ENCODE measurements around the gene PRKG1. TPM values are rescaled to one million over a fixed set of nuclear protein-coding genes. Genes with fewer than 3 reads are reported as not detected.

The PRKG1 gene
- total RNA-seq, 5 donors from 2014 or later (not counting 1 experiment from before 2014, with no cell fraction given) = 0.03 to 0.26 (median 0.19) TPM; not detected in 1

DNA sequence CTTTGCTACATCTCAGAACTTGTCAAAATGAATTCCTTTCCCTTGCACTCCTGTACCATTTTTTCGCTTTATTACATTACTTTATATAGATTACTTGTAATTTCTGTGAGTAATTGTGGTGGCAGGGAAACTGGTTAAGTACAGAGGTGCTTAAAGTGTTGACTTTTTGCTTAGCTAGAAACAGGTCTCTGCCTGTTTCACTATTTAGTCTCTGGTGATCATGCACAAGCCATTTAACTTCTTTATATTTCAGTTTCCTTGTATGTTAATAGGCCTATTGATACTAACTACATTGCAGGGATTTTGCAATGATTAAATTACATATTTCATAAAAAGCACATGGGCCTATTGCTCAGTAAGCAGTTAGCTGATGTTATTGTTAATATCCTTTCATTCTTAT lies 233.8 kb downstream of the PRKG1 start:
- Mint-ChIP-seq H3K27me3 (no peaks in the 10 kb centered on the region), H3K4me1 (no peaks in the 10 kb centered on the region), H3K9me3 (peaks cover 0 to 3% (median 0%) of the 10 kb centered on the region in 3 donors), H3K27ac (no peak overlapping the region), H3K4me3 (no peak overlapping the region), H3K36me3 (no peaks in the 10 kb centered on the region)
- ATAC-seq (replicated peaks in 1 of 4) = no peak
- H3K27me3 ChIP-seq (replicated peaks in 1 of 2; ENCODE audit: control insufficient read depth in 2 of 2, extremely low read depth in 1 of 2, insufficient read depth in 2 of 2, low read length in 1 of 2) = no peaks in the 10 kb centered on the region
- no peak for DNase-seq
- ChIA-PET CTCF (no interaction called here), POLR2A (no interaction called here)
- H3K9me3 ChIP-seq = no peaks in the 10 kb centered on the region
- WGBS (ENCODE audit: insufficient coverage) = no CpG with 5 or more reads among the region's 1 CpG
- no peaks in the 10 kb centered on the region for H3K4me1 ChIP-seq (ENCODE audit: control insufficient read depth in 1 of 2, extremely low read depth in 1 of 2, insufficient read depth in 2 of 2, low read length in 2 of 2)
- H3K36me3 ChIP-seq (ENCODE audit: control insufficient read depth in 2 of 2, extremely low read depth in 1 of 2, insufficient read depth in 1 of 2, low read length in 1 of 2) = no peaks in the 10 kb centered on the region
- H3K4me3 ChIP-seq (ENCODE audit: control insufficient read depth in 1 of 2, extremely low read depth in 1 of 2, low read length in 1 of 2) = no peak overlapping the region
- H3K27ac ChIP-seq (ENCODE audit: low read length) = no peak overlapping the region

GRCh38 chr10:51311228-51311627 lies 236.9 kb downstream of the PRKG1 start:
- H3K27ac ChIP-seq (ENCODE audit: low read length) = no peak overlapping the region
- Mint-ChIP-seq H3K27me3 (no peaks in the 10 kb centered on the region), H3K4me3 (no peak overlapping the region), H3K9me3 (peaks cover 0 to 3% (median 0%) of the 10 kb centered on the region in 3 donors), H3K27ac (no peak overlapping the region), H3K36me3 (no peaks in the 10 kb centered on the region), H3K4me1 (no peaks in the 10 kb centered on the region)
- DNase-seq (no peak), ATAC-seq (replicated peaks in 1 of 4) (no peak)
- WGBS (ENCODE audit: insufficient coverage) = 100% methylated on average over 1 of the region's 2 CpGs
- ChIA-PET POLR2A (interaction anchor here in 1 of 2 donors (0.7 kb wide), 1 partner anchor 37 kb away, joined by 3 read pairs; no protein-coding TSS in a partner anchor), CTCF (no interaction called here)
- no peaks in the 10 kb centered on the region for H3K36me3 ChIP-seq (ENCODE audit: control insufficient read depth in 2 of 2, extremely low read depth in 1 of 2, insufficient read depth in 1 of 2, low read length in 1 of 2)
- no peaks in the 10 kb centered on the region for H3K27me3 ChIP-seq (replicated peaks in 1 of 2; ENCODE audit: control insufficient read depth in 2 of 2, extremely low read depth in 1 of 2, insufficient read depth in 2 of 2, low read length in 1 of 2)
- H3K9me3 ChIP-seq = no peaks in the 10 kb centered on the region
- no peak overlapping the region for H3K4me3 ChIP-seq (ENCODE audit: control insufficient read depth in 1 of 2, extremely low read depth in 1 of 2, low read length in 1 of 2)
- H3K4me1 ChIP-seq (ENCODE audit: control insufficient read depth in 1 of 2, extremely low read depth in 1 of 2, insufficient read depth in 2 of 2, low read length in 2 of 2) = no peaks in the 10 kb centered on the region

DNA sequence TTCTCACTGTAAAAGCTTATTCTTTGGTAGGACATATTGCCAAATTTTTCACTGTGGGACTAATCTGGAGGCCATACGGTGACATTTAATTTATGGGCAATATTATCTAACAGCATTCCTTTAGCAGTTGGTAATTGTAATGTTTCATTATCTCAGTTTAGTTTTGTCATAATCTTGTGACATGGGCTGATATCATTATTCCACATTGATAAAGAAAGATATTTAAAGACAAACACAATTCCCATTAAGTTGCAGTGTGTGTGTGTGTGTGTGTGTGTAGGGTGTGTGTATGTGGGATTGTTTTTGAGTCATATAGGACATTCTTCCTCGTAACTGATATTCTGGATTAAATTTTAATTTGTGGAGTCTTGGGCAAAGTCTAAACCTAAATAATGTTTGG lies 238.5 kb downstream of the PRKG1 start:
- no peaks in the 10 kb centered on the region for H3K27me3 ChIP-seq (replicated peaks in 1 of 2; ENCODE audit: control insufficient read depth in 2 of 2, extremely low read depth in 1 of 2, insufficient read depth in 2 of 2, low read length in 1 of 2)
- H3K27ac ChIP-seq (ENCODE audit: low read length) = no peak overlapping the region
- H3K9me3 ChIP-seq = no peaks in the 10 kb centered on the region
- H3K9me3 Mint-ChIP-seq = peaks cover 0 to 3% (median 0%) of the 10 kb centered on the region in 3 donors
- ATAC-seq (replicated peaks in 1 of 4) (no peak), DNase-seq (no peak)
- CTCF ChIA-PET = no interaction called here
- H3K27ac Mint-ChIP-seq = no peak overlapping the region
- POLR2A ChIA-PET = no interaction called here
- WGBS (ENCODE audit: insufficient coverage) = 67% methylated on average over 1 of the region's 2 CpGs
- H3K4me3 ChIP-seq (ENCODE audit: control insufficient read depth in 1 of 2, extremely low read depth in 1 of 2, low read length in 1 of 2) = no peak overlapping the region
- no peaks in the 10 kb centered on the region for H3K4me1 ChIP-seq (ENCODE audit: control insufficient read depth in 1 of 2, extremely low read depth in 1 of 2, insufficient read depth in 2 of 2, low read length in 2 of 2)
- H3K36me3 Mint-ChIP-seq = no peaks in the 10 kb centered on the region
- no peaks in the 10 kb centered on the region for H3K4me1 Mint-ChIP-seq
- H3K4me3 Mint-ChIP-seq = no peak overlapping the region
- no peaks in the 10 kb centered on the region for H3K27me3 Mint-ChIP-seq
- no peaks in the 10 kb centered on the region for H3K36me3 ChIP-seq (ENCODE audit: control insufficient read depth in 2 of 2, extremely low read depth in 1 of 2, insufficient read depth in 1 of 2, low read length in 1 of 2)

- H3K9me3 Mint-ChIP-seq = peaks cover 0 to 3% (median 0%) of the 10 kb centered on the region in 3 donors
- ChIA-PET CTCF (no interaction called here), POLR2A (no interaction called here)
- H3K27ac ChIP-seq (ENCODE audit: low read length) = no peak overlapping the region
- no peaks in the 10 kb centered on the region for H3K36me3 Mint-ChIP-seq
- H3K4me3 Mint-ChIP-seq = no peak overlapping the region
- H3K36me3 ChIP-seq (ENCODE audit: control insufficient read depth in 2 of 2, extremely low read depth in 1 of 2, insufficient read depth in 1 of 2, low read length in 1 of 2) = no peaks in the 10 kb centered on the region
- H3K27me3 Mint-ChIP-seq = no peaks in the 10 kb centered on the region
- no CpG with 5 or more reads among the region's 2 CpGs for WGBS (ENCODE audit: insufficient coverage)
- H3K4me1 Mint-ChIP-seq = no peaks in the 10 kb centered on the region
- no peak for ATAC-seq (replicated peaks in 1 of 4)
- no peak for DNase-seq
- no peaks in the 10 kb centered on the region for H3K4me1 ChIP-seq (ENCODE audit: control insufficient read depth in 1 of 2, extremely low read depth in 1 of 2, insufficient read depth in 2 of 2, low read length in 2 of 2)
- H3K9me3 ChIP-seq = no peaks in the 10 kb centered on the region
- H3K4me3 ChIP-seq (ENCODE audit: control insufficient read depth in 1 of 2, extremely low read depth in 1 of 2, low read length in 1 of 2) = no peak overlapping the region
- H3K27me3 ChIP-seq (replicated peaks in 1 of 2; ENCODE audit: control insufficient read depth in 2 of 2, extremely low read depth in 1 of 2, insufficient read depth in 2 of 2, low read length in 1 of 2) = no peaks in the 10 kb centered on the region
- no peak overlapping the region for H3K27ac Mint-ChIP-seq
Measured at GRCh38 chr10:51313251-51313650, 239.0 kb downstream of the PRKG1 start.

DNA sequence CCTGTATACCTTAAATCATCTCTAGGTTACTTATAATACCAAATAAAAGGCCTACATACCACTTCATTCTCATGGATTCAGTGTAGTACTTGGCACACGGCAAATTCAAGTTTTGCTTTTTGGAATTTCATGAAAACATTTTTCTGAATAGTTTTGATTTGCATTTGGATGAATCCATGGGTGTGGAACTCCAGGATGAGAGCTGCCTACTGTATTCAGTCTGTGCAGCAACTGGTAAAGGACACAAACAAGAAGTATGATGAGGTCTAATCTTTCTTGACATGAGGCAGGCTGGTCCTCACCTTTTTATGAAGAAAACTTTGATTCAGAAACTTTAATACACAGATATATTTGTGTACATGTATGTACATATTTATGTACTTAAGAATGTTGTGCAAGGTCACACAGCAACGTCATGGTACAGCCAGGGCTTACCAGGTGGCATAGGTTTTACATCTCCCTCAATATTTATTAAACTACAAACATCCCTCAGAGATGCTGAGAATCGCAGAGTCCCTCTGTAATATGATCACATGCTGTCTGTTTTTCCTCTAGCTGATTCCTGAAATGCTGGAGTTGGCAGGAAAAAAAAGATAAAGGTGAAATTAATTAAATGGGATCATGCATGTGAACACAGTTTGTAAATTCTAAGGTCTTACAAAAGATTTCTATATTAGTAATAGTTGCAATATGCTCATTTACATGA lies 239.6 kb downstream of the PRKG1 start:
- POLR2A ChIA-PET = no interaction called here
- no peak overlapping the region for H3K27ac Mint-ChIP-seq
- H3K36me3 Mint-ChIP-seq = no peaks in the 10 kb centered on the region

GRCh38 chr10:51314481-51314880 lies 240.2 kb downstream of the PRKG1 start:
- Histone ChIP-seq H3K27me3 (replicated peaks in 1 of 2; ENCODE audit: control insufficient read depth in 2 of 2, extremely low read depth in 1 of 2, insufficient read depth in 2 of 2, low read length in 1 of 2) (no peaks in the 10 kb centered on the region), H3K9me3 (no peaks in the 10 kb centered on the region), H3K36me3 (ENCODE audit: control insufficient read depth in 2 of 2, extremely low read depth in 1 of 2, insufficient read depth in 1 of 2, low read length in 1 of 2) (no peaks in the 10 kb centered on the region), H3K4me1 (ENCODE audit: control insufficient read depth in 1 of 2, extremely low read depth in 1 of 2, insufficient read depth in 2 of 2, low read length in 2 of 2) (no peaks in the 10 kb centered on the region), H3K27ac (ENCODE audit: low read length) (no peak overlapping the region), H3K4me3 (ENCODE audit: control insufficient read depth in 1 of 2, extremely low read depth in 1 of 2, low read length in 1 of 2) (no peak overlapping the region)
- 83% methylated on average over 1 of the region's 1 CpG for WGBS (ENCODE audit: insufficient coverage)
- Mint-ChIP-seq H3K4me1 (no peaks in the 10 kb centered on the region), H3K9me3 (peaks cover 0 to 3% (median 0%) of the 10 kb centered on the region in 3 donors), H3K27me3 (no peaks in the 10 kb centered on the region), H3K36me3 (no peaks in the 10 kb centered on the region), H3K4me3 (no peak overlapping the region), H3K27ac (no peak overlapping the region)
- DNase-seq (no peak), ATAC-seq (replicated peaks in 1 of 4) (no peak)
- POLR2A ChIA-PET = no interaction called here
- CTCF ChIA-PET = no interaction called here

More for the DNA sequence above, 239.6 kb downstream of the PRKG1 start:
- Histone ChIP-seq H3K9me3 (no peaks in the 10 kb centered on the region), H3K4me3 (ENCODE audit: control insufficient read depth in 1 of 2, extremely low read depth in 1 of 2, low read length in 1 of 2) (no peak overlapping the region), H3K27ac (ENCODE audit: low read length) (no peak overlapping the region), H3K4me1 (ENCODE audit: control insufficient read depth in 1 of 2, extremely low read depth in 1 of 2, insufficient read depth in 2 of 2, low read length in 2 of 2) (no peaks in the 10 kb centered on the region), H3K27me3 (replicated peaks in 1 of 2; ENCODE audit: control insufficient read depth in 2 of 2, extremely low read depth in 1 of 2, insufficient read depth in 2 of 2, low read length in 1 of 2) (no peaks in the 10 kb centered on the region), H3K36me3 (ENCODE audit: control insufficient read depth in 2 of 2, extremely low read depth in 1 of 2, insufficient read depth in 1 of 2, low read length in 1 of 2) (no peaks in the 10 kb centered on the region)
- ATAC-seq (replicated peaks in 1 of 4) = no peak
- WGBS (ENCODE audit: insufficient coverage) = no CpG with 5 or more reads among the region's 3 CpGs
- H3K4me1 Mint-ChIP-seq = no peaks in the 10 kb centered on the region
- H3K4me3 Mint-ChIP-seq = no peak overlapping the region
- peaks cover 0 to 3% (median 0%) of the 10 kb centered on the region in 3 donors for H3K9me3 Mint-ChIP-seq
- no peak for DNase-seq
- CTCF ChIA-PET = no interaction called here
- no peaks in the 10 kb centered on the region for H3K27me3 Mint-ChIP-seq
